Keratinocyte (primary cell): ENCODE measurements around the gene ATP8A1. TPM values are rescaled to one million over a fixed set of nuclear protein-coding genes. Genes with fewer than 3 reads are reported as not detected.
A peak's percentile ranks its signal among the peaks of the same experiment; 100 is the strongest.

Experiments used
- DNase-seq: peaks from one replicate; pipeline ENCODE4 v3.0.0-alpha.2; 2011; ENCODE audit warnings: low read depth, missing footprints, low spot score
- FAIRE-seq: peaks from 2 replicates; lab custom pipeline; 2011; peaks lifted over from hg19 to GRCh38; lab: Jason Lieb, UNC
- H2AFZ ChIP-seq: 2 replicates; pipeline ENCODE4 v1.6.0; 2012; ENCODE audit warnings: low read length, control low read depth, inconsistent platforms; ENCODE audit not compliant: control insufficient read depth
- H3K27ac ChIP-seq: 2 replicates; pipeline ENCODE4 v1.5.1; 2011; ENCODE audit warnings: low read length; ENCODE audit not compliant: control insufficient read depth, insufficient read depth
- H3K27me3 ChIP-seq: 3 replicates; pipeline ENCODE4 v1.6.0; 2011; ENCODE audit warnings: low read length; ENCODE audit not compliant: control insufficient read depth, insufficient read depth; ENCODE audit errors: extremely low read depth
- H3K36me3 ChIP-seq, 2 experiments: 2 replicates in 1 of 2; 3 replicates in 1 of 2; pipeline ENCODE4 v1.5.1; 2011; ENCODE audit warnings: low read length in 2 of 2, mild to moderate bottlenecking in 1 of 2; ENCODE audit not compliant: control insufficient read depth in 2 of 2, insufficient read depth in 2 of 2; ENCODE audit errors: extremely low read depth in 1 of 2
- H3K4me1 ChIP-seq: 3 replicates; pipeline ENCODE4 v1.5.1; 2011; ENCODE audit warnings: low read length; ENCODE audit not compliant: control insufficient read depth, insufficient read depth; ENCODE audit errors: extremely low read depth
- H3K4me2 ChIP-seq: 3 replicates; pipeline ENCODE4 v1.6.0; 2011; ENCODE audit warnings: low read depth, low read length; ENCODE audit not compliant: control insufficient read depth, insufficient read depth; ENCODE audit errors: extremely low read depth
- H3K4me3 ChIP-seq, 3 experiments: fragments of 200-600 bp in 1 of 3; sonication (generic) in 1 of 3; 2 replicates in 2 of 3; 3 replicates in 1 of 3; pipeline ENCODE4 v1.5.1; 2011 to 2016; ENCODE audit warnings: low read length in 3 of 3, mild to moderate bottlenecking in 3 of 3, control low read depth in 2 of 3, inconsistent platforms in 1 of 3, low read depth in 1 of 3, mixed read lengths in 1 of 3, mixed run types in 1 of 3, moderate library complexity in 1 of 3; ENCODE audit not compliant: control insufficient read depth in 2 of 3, insufficient read depth in 2 of 3; ENCODE audit errors: extremely low read depth in 1 of 3
- H3K79me2 ChIP-seq: 2 replicates; pipeline ENCODE4 v1.6.0; 2012; ENCODE audit warnings: low read length; ENCODE audit not compliant: control insufficient read depth, insufficient read depth
- H3K9ac ChIP-seq: 3 replicates; pipeline ENCODE4 v1.6.0; 2011; ENCODE audit warnings: low read length; ENCODE audit not compliant: control insufficient read depth, insufficient read depth; ENCODE audit errors: extremely low read depth
- H3K9me1 ChIP-seq: 3 replicates; pipeline ENCODE4 v1.6.0; 2011; ENCODE audit warnings: low read length; ENCODE audit not compliant: control insufficient read depth, insufficient read depth; ENCODE audit errors: extremely low read depth
- H3K9me3 ChIP-seq: 2 replicates; pipeline ENCODE4 v1.5.1; 2012; ENCODE audit warnings: low read depth, low read length; ENCODE audit not compliant: control insufficient read depth
- H4K20me1 ChIP-seq: 3 replicates; pipeline ENCODE4 v1.6.0; 2011; ENCODE audit warnings: low read length; ENCODE audit not compliant: control insufficient read depth, insufficient read depth; ENCODE audit errors: extremely low read depth
- EZH2 ChIP-seq: IDR thresholded peaks from one replicate; pipeline ENCODE4 v1.6.1; 2012; ENCODE audit warnings: inconsistent platforms, mild to moderate bottlenecking, low read length, moderate library complexity
- dilution Hi-C: fragments of 300-500 bp; cut with MboI; formaldehyde crosslinking; loops from one replicate; pipeline ENCODE4 v1.7.0; 2020; ENCODE audit warnings: low sequenced_read_pairs; ENCODE audit not compliant: extremely low pct_ligation_motif_present
- polyA plus RNA-seq, 5 experiments: library from polyadenylated mRNA; depleted of rRNA in 3 of 5; stranded (reverse) in 3 of 5; stranded (forward) in 1 of 5; unstranded in 1 of 5; fragments of >200 nt; gene quantifications; 1 replicate in 1 of 5; 2 replicates in 3 of 5; 3 replicates in 1 of 5; pipeline versions ENCODE4 v1.2.1 to v1.2.3, GENCODE V29; 2011 to 2012; ENCODE audit warnings: missing spikeins in 2 of 5, low read depth in 1 of 5, low replicate concordance in 1 of 5
- TF ChIP-seq, protein P1 (sequence below), 3 experiments: IDR thresholded peaks in 1 of 3; conservative IDR thresholded peaks in 1 of 3; optimal IDR thresholded peaks in 1 of 3; 2 replicates in 2 of 3; 3 replicates in 1 of 3; pipeline versions ENCODE3 to v1.5.1; 2011; ENCODE audit warnings: low read length in 3 of 3, mild to moderate bottlenecking in 3 of 3, moderate library complexity in 2 of 3, control low read depth in 1 of 3, inconsistent platforms in 1 of 3; ENCODE audit not compliant: insufficient read depth in 2 of 3; ENCODE audit errors: extremely low read depth in 1 of 3

ATP8A1 gene
- polyA plus RNA-seq, 1 donor (not counting 4 experiments of a cell fraction or from before 2014, with no cell fraction given) = 0.20 TPM

DNA sequence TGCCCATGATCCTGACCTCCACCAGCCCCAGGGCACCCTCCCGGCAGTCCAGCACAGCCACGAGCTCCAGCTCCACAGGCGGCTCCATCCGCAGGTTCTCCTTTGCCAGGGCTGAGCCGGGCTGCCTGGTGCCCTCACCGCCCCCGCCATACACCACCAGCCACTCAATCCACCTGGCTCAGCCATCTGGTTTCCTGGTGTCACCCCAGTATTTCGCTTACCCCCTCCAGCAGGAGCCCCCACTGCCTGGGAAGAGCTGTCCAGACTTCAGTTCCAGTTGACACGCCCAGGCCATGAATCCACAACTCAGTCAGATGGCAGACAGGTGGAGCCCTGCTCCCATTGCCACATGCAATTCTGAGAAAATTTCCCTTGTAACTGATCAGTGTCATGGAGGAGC lies 255.7 kb downstream of the ATP8A1 start:
- Histone ChIP-seq H3K36me3 (no peaks in the 10 kb centered on the region), H3K27me3 (peaks cover 48% of the 10 kb centered on the region), H3K27ac (no peak overlapping the region), H3K4me3 (no peak overlapping the region), H3K9me1 (no peaks in the 10 kb centered on the region), H3K4me1 (no peaks in the 10 kb centered on the region), H4K20me1 (no peaks in the 10 kb centered on the region), H3K79me2 (no peaks in the 10 kb centered on the region), H2AFZ (no peak overlapping the region), H3K4me2 (no peak overlapping the region), H3K9ac (no peak overlapping the region), H3K9me3 (no peaks in the 10 kb centered on the region)
- DNase-seq (no peak), FAIRE-seq (no peak)
- no peak for TF ChIP-seq EZH2
- TF ChIP-seq, protein P1, sequence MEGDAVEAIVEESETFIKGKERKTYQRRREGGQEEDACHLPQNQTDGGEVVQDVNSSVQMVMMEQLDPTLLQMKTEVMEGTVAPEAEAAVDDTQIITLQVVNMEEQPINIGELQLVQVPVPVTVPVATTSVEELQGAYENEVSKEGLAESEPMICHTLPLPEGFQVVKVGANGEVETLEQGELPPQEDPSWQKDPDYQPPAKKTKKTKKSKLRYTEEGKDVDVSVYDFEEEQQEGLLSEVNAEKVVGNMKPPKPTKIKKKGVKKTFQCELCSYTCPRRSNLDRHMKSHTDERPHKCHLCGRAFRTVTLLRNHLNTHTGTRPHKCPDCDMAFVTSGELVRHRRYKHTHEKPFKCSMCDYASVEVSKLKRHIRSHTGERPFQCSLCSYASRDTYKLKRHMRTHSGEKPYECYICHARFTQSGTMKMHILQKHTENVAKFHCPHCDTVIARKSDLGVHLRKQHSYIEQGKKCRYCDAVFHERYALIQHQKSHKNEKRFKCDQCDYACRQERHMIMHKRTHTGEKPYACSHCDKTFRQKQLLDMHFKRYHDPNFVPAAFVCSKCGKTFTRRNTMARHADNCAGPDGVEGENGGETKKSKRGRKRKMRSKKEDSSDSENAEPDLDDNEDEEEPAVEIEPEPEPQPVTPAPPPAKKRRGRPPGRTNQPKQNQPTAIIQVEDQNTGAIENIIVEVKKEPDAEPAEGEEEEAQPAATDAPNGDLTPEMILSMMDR (optimal IDR thresholded peaks at IDR 0.05 in 1 of 3, IDR thresholded peaks at IDR 0.05 in 1 of 3, conservative IDR thresholded peaks at IDR 0.05 in 1 of 3; ENCODE audit: extremely low read depth in 1 of 3, insufficient read depth in 2 of 3, low read length in 3 of 3) = peak in 1 of 3 experiments; percentile 56
- dilution Hi-C loops = no loop called here

DNA sequence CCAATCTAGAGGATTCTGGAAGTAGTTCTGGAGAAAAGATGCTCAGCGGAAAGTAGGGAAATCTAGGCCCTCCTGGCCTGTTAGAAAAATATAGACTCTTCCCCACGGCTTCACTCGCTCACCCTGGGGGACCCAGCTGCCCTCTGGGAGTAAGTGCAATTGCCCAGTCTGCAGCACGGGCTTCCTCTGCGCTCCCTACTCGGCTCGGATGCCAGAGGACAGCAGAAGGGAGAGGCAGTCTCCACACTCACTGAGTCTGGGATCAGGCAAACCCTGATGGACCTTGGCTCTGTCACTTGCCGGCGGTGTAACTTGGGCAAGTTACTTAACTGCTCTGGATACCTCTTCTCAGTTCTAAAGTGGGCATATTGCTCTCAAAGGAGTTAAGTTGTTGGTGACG lies 257.5 kb downstream of the ATP8A1 start:
- Histone ChIP-seq H3K4me2 (no peak overlapping the region), H3K9me1 (no peaks in the 10 kb centered on the region), H3K4me1 (no peaks in the 10 kb centered on the region), H3K4me3 (no peak overlapping the region), H3K79me2 (no peaks in the 10 kb centered on the region), H4K20me1 (no peaks in the 10 kb centered on the region), H2AFZ (no peak overlapping the region), H3K9ac (no peak overlapping the region), H3K27me3 (peaks cover 55% of the 10 kb centered on the region), H3K27ac (no peak overlapping the region), H3K9me3 (no peaks in the 10 kb centered on the region), H3K36me3 (no peaks in the 10 kb centered on the region)
- TF ChIP-seq, protein P1 (optimal IDR thresholded peaks at IDR 0.05 in 1 of 3, IDR thresholded peaks at IDR 0.05 in 1 of 3, conservative IDR thresholded peaks at IDR 0.05 in 1 of 3; ENCODE audit: extremely low read depth in 1 of 3, insufficient read depth in 2 of 3, low read length in 3 of 3) = no peak
- TF ChIP-seq EZH2 = peak; percentile 61
- FAIRE-seq (no peak), DNase-seq (no peak)
- dilution Hi-C loops = no loop called here
